HG03457 (cell line): Measurements from ENCODE around the gene F5.

Source experiments
- ATAC-seq: cut with Tn5 transposase; IDR thresholded peaks from one replicate; pipeline ENCODE4 v1.9.1; 2021; ENCODE audit warnings: moderate number of reproducible peaks; ENCODE audit not compliant: unreplicated experiment

Gene F5

DNA sequence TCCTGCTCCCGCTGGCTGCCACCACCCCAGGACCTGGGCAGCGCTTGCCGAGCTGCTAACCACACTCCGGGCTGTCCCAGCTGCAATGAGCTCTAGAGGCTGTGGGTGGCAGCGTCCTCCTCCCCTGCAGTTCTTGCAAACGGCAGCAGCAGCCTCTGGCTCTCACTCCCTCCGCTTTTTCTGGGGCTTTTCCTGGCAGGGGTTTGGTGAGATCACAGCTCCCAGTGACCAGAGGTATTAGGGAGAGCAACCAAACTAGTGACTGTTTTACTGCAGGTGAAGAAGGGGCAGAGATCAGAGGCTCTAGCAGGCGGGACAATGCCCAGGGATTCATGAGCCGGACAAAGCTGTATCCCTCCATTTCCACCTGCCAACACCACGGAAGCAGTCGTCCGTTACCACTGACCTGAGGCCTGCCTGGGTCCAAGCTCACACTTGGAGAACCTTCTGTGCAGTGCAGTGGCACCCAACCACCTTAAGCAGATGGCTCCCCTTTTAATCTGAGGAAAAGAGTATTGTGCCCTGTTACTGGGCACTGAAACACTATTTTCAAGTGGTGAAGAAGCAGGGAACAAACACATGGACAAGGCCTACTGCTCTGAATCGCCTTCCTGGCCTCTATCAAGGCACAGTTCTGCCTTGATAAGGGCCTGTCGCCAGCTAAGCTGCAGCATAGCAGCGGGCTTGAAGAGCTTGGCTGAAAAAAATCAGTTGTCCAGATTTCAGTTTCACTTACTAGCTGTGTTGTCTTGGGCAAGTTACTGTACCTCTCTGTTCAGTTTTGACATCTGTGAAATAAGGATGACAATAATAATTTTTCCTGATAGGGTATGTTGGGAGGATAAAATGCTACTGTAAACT is at the start of gene F5:
Gene F5 (minus strand): TSS at position 87 of the 861 bp plus-strand sequence. CDS start 95 bp downstream, outside the sequence.
- peak; percentile 88 for ATAC-seq

DNA sequence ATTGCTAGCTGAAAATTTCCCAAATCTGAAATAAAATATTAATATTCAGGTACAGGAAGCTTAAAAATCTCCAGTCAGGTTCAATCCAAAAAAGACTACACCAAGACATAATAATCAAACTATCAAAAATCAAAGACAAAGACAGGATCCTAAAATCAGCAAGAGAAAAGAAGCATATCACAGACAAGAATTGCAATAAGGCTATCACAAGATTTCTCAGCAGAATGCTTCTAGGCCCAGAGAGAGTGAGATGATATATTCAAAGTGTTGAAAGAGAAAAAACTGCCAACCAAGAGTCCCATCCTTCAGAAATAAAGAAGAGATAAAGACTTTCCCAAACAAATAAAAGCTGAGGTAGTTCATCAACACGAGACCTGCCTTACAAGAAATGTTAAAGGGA is 48.6 kb upstream of the F5 start:
- no peak for ATAC-seq

DNA sequence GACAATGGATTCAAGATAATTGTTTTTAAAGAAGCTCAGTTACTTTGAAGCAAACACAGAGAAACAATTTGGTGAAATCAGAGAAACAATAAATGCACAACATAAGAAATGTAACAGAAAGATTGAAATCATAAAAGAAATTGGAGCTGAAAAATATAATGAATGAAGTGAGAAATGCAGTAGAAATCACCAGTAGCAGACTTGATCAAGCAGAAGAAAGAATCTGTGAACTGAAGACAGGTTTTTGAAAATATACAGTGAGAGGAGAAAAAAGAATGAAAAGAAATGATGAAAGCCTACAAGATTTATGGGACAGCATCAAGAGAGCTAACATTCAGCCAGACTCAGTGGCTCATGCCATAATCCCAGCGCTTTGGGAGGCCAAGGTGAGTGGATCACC is 47.9 kb upstream of the F5 start:
- ATAC-seq, result no peak

DNA sequence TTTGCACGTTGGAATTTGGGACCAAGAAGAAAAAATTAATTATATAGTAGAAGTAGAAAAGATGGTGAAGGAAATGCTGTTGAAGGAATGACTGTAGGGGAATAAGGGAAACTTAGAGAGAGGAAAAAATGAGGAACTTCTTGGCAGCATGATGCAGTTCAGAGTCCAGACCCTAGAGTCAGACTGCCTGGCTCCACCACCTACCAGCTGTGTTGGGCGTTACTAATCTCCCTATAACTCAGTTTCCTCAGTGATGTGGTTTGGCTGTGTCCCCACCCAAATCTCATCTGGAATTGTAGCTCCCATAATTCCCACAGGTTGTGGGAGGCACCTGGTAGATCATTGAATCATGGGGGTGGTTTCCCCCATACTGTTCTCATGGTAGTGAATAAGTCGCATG is 45.0 kb upstream of the F5 start:
- no peak for ATAC-seq

DNA sequence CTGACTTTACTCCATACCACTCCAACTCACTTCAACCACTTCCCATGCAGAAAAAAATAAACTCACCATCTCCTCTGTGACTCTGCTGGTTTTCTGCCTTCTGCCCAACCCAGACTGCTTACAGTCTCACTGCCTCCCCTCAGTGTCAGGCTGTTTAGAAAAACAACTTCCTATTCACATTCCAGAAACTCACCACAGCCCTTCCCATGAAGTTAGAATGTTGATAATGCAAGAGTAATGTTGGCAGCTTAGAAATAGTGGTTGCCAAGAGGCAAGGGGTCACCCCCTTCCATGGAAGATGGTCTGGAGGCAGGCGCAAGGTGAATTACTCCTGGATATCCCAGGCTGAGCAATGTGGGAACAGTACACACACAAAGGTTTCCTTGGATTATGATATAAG is 43.7 kb upstream of the F5 start, which contains the start of gene SELP:
Gene SELP (minus strand): TSS at position 119 of the 400 bp plus-strand sequence. CDS start 50 bp downstream, at position 69.
- ATAC-seq, result no peak

DNA sequence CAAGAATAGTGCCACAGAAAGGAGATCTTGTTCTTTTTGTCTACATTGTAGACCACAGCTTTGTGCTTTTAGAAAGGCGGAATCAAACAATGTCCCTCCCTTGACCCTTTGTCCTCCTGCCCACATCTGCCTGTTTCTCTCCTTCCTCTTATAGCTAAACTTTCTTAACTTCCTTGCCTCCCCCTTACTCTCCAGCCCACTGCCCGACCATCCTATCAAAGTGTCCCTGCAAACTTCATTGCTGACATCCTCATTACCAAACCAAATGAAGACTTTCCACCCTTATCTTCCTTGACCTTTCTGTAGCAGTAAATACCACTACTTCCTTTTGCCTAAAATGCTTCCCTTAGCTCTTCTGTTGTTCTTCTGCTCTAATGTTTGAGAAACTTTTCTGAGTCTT is 38.6 kb upstream of the F5 start:
- ATAC-seq, result no peak

DNA sequence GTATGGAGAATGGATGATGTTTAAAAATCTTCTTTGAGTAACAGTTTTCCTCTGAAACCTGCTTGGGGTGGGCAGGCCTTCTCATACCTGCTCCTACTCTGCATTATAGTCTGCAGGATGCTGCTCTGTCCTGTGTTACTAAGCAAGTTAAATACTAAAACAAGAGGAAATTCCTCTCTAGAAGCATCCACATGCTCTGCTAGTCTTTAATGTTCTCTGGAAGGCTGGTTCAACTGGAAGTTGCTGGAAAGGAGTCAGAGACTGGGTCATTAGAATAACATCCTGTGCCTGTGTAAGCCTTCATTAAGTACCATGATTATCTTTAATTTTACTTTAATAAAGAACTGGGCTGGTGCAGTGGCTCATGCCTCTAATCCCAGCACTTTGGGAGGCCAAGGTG is 37.8 kb upstream of the F5 start:
- no peak for ATAC-seq

DNA sequence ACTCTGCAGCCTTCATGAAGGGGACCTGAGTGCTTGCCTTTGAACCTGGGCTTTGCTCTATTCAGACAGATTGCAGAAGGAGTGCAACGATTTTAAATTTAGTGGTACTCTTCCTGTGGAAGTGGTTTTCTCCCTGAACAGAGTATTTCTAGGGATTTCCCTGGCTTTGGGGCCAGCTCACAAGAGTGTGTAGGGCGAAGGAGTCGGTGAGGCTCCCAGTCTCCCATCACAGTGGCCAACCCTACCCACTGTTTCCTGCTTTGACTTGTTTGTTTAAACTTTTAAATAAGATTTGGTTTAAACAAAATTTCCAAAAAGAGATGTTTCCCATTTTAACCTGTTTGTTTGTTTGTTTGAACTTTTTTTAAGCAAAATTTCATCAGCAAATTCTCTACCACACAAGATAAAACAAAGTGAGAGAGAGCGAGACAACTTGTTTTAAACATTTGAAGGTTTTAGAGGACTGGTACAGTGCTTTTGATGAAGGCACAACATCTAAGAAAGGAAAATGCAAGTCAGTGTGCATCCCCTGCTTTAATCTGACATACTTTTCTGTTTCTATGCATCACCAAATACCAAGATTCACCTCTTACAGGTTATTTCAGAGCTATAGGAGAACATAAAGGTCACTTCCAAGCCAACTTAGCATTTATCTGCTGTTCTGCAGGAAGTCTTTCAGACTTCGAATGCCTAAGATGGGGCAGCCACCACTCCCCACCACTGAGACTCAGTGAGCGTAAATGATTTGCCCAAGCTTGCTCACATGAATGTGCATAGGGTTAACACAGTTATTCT is 37.0 kb upstream of the F5 start:
- no peak for ATAC-seq

DNA sequence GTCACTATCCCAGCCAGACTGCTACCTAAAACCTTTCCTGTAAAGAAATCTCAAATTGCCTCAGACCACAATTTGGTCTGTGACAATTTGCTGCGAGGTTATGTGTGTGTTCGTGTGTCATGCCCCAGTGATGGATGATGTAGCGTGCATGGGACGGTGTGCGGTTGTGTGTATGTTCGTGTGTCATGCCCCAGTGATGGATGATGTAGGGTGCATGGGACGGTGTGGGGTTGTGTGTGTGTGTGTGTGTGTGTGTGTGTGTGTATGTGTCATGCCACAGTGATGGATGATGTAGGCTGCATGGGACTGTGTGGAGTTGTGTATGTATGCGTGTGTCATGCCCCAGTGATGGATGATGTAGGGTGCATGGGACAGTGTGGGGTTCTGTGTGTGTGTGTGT is 34.3 kb upstream of the F5 start:
- no peak for ATAC-seq

DNA sequence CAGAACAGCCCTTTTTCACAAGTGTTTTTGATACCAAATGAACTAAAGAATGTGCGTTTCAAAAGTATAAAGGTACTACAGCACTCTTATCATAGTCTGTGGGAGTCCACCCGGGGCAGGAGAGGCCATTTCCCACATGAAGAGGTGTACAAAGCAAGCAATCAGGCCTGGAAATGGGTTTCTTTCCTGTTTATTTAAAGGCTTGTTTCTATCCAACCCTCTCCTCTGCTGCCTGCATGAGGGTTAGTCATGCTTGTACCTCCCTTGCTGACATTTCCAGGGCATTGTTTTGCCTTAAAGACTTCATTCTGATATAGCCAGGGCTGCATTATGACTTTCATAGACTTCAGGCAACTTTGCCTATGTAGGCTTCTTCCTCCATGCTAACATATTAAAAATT is 32.1 kb upstream of the F5 start:
- ATAC-seq, result no peak

DNA sequence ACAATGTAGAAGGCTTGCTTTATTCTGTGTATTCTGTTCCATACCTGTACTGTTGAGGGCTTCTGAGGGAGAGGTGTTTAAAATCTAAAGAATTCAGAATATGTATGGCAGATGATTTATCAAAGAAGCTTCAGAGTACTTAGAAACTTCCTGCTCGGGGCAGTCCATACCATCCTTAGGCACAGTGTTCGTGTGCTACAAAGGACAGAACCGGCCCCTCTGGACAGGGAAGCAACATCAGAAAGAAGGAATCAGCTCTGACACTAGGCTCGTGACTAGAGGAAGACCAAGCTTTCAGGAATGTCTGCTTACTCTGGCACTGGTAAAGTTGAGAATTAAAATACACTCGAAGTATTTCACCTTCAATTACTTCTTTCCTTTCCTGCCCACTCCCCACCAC is 29.5 kb upstream of the F5 start:
- no peak for ATAC-seq

DNA sequence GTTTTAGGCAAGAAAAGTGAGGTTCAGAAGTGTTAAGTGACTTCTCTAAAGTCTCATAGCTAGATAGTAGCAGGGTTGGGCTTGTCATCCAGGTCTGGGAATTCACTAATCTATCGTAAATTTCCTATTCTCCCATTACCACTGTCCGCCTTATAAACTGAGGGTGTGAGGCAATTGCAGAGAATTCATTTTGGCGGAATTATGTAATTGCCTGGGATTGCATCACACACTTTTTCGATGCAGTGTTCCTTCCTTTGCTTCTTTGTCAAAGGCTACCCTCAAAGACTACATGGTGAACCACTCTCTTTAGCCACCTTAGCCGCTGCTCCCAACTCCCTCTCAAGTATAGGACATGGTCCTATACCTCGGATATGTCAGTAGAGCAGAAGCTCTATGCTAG is 24.6 kb upstream of the F5 start:
- no peak for ATAC-seq

DNA sequence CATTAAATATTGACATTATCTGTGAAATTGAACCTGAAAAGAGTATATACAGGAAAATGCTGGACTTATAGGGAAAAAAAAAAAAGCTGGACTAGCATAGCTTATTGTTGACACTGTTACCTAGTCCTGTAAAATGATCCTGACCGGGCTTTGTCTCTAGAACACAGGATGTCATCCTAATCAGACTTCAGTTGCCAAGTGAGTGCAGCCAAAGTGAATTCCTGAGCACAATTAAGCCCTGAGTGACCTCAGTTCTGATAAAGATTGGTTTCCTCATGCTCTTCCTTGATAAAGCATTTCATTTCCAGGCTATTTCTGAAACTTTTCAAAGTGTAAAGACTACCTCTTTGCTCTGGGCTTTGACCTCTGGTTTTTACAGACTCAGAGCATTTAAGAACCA is 23.8 kb upstream of the F5 start:
- ATAC-seq, result no peak

DNA sequence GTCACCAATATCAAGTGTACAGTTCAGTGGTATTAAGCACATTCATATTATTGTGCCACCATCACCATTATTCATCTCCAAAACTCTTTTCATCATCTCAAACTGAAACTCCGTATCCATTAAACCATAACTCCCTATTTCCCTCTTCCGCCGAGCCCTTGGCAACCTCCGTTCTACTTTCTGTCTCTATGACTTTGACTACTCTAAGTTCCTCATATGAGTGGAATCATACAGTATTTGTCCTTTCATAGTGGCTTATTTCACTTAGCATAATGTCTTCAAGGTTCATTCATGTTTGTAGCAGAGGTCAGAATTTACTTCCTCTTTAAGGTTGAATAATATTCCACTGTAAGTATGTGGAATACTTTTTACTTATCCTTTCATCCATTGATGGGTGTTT is 21.9 kb upstream of the F5 start:
- ATAC-seq, result no peak

DNA sequence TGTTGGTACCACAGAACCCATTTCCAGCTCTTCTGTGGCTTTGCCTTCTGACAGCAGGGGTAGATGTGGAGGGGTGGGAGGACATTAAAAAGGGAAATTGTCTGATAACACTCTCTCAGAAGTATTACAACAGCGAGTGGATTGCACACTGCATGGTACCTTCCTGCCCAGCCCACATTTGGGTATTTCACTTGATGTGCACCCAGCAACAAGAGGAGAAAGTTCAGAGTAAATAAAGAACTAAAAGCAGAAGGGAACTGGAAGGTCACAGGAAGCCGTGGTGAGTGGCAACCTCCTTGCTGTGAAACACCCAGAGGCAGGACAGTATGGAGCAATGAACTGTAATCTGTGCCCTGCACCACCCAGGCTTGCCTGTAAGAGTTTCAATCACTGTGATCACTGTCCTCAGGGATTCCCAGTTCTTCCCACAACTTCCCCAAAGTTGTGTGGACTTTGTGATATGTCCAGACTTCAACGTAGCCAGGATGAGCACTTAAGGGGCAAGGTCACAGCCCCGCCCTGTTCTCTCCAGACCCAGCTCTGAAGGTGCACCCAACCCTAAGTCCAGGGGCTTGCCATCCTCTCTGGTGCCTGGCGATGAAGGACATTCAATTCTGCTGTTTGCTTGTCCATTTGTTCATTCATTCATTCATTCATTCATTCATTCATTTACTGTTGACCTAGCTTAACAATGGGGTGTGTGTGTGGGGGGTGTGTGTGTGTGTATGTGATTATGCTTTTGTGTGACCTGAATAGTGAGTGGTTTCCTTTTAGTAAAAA is 18.7 kb upstream of the F5 start:
- ATAC-seq, result peak; percentile 67

DNA sequence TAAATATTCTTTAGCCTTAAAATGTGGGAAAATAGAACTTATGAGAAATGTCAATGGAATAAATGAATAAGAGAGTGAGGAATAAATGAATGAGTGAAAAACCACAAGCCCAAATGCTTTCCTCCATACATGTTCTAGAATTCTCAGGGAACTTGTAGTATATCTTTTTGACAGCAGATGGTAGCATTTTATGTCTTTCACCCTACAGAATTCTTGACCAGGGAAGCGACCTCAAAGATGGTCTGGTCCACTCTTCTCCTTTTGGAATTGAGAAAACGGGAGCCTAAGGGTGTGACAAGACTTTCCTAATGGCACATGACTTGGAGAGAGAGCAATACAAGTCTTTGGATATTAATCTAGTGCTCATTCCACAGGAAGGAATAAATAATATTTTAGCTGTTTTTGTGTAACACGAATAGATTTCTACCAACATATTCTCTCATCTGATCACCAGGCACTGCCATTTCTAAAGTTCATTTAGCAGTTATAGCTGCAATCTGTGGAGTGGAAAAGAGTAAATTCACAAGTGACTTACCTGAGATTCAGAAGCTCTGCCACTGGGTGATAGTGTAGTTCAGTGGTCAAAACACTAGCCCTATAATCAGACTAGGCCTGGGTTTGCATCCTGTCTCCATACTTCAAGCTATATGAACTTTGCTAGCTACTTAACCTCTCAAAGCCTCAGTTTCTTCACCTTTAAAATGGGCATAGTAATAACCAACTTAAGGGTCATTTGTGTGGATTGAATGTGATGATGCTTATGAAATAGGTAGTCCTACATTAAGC is 15.0 kb upstream of the F5 start:
- ATAC-seq, result no peak

DNA sequence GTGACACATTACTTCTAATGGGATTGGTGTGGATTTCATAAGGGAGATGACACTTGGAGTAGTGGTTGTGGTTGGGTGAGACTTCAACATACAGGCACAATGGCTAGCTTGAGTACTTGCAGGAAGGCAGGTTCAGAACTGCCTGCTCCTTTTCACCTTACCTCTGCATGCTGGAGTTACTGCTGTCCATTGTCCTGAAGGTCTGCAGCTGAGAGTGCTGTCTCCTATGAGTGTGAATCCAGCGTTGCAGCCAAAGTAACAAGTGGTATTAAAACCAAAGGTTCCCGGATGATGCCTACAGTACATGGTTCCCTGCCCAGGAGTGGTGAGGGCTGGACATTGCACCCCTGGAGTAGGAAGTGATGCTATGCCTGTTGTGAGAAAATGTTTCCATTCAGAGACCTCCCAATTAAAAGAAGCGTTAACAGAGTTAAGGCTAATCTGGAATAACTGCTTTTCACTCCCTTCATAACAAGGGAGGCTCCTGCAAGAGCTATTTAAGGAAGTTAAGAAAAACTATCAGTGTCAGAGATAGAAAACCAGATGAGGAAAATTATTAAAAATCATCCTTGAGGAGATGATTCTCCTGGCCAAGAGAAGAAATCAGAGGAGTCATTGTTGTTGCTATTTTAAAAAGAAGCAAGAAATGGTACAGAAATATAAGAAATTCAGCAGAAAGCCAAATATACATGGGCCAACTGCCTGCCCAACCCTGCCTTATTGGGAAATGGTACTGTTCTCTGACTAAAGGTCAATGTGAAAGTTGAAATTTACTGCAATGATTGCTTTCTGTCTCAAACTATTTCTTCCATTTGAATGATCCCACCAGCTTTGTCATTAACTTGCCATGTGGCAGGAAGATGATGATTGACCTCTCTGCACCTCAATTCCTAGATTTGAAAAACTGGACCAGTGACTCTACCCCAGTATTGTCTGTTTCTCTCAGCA is 9.8 kb upstream of the F5 start:
- no peak for ATAC-seq

DNA sequence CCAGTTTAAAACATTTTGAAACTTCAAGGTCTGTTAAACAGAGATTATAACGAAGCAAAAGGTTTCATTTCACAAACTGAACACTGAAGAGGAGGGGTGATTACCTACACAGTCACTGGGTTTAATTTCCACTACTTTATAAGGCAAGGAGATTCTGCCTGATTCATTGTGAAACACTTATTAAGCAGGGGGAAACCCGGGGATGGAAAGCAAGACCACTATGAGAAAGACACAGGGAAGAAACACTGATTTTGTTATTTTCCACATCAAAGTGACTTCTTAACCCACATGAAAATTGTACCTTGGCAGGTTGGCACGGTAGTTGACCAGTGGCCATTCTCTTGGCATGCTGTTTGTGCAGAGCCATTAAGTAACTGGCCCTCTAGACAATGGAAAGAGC is 8.1 kb upstream of the F5 start:
- peak; percentile 66 for ATAC-seq

DNA sequence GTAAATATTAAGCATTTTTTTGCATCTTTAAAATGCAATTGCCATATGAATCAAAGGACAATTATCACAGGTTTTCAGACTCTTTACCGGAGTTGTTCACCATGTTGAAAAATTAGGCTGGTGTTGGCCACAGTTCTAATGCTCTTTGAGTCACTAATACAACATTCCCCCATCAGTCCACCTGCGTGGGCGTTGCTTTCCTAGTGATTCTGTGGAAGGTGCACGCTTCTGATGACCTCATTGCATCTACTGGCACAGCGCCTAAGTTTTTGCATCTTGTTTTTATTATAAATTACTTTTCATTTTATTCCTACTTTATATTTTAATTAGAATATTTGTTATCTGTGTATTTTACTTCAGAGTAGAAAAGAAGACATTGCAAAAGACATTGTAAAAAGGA is 4.7 kb upstream of the F5 start:
- no peak for ATAC-seq
